Effector memory CD4-positive, alpha-beta T cell (primary cell): ENCODE results near the gene BCL2L1.
"Not testable (repeated sequence)": the region's sequence is repeated elsewhere in the genome, so short reads cannot be mapped to it uniquely, and the experiment has no call there.

Experiments used
- DNase-seq, 3 donors: peaks; one replicate each; pipeline ENCODE4 v3.0.0-alpha.2; 2020
- H3K27ac ChIP-seq: 2 replicates; pipeline ENCODE4 v1.7.0; 2013; ENCODE audit warnings: mild to moderate bottlenecking, low read length, moderate library complexity; ENCODE audit not compliant: insufficient read depth, poor library complexity, severe bottlenecking
- H3K27me3 ChIP-seq: replicated peaks from 2 replicates; pipeline ENCODE4 v1.7.0; 2013; ENCODE audit warnings: mild to moderate bottlenecking, low read length; ENCODE audit not compliant: insufficient read depth, control insufficient read depth, poor library complexity, severe bottlenecking
- H3K36me3 ChIP-seq: 2 replicates; pipeline ENCODE4 v1.7.0; 2013; ENCODE audit warnings: mild to moderate bottlenecking, low read length, moderate library complexity; ENCODE audit not compliant: control insufficient read depth, insufficient read depth
- H3K4me1 ChIP-seq: 2 replicates; pipeline ENCODE4 v1.7.0; 2013; ENCODE audit warnings: low read length, mild to moderate bottlenecking; ENCODE audit not compliant: control insufficient read depth, insufficient read depth, poor library complexity, severe bottlenecking
- H3K4me3 ChIP-seq: 2 replicates; pipeline ENCODE4 v1.7.0; 2013; ENCODE audit warnings: low read length, low read depth, mild to moderate bottlenecking; ENCODE audit not compliant: insufficient read depth, poor library complexity, severe bottlenecking
- H3K9me3 ChIP-seq: 2 replicates; pipeline ENCODE4 v1.7.0; 2013; ENCODE audit warnings: mild to moderate bottlenecking, low read length, moderate library complexity; ENCODE audit not compliant: control insufficient read depth

The BCL2L1 gene

DNA sequence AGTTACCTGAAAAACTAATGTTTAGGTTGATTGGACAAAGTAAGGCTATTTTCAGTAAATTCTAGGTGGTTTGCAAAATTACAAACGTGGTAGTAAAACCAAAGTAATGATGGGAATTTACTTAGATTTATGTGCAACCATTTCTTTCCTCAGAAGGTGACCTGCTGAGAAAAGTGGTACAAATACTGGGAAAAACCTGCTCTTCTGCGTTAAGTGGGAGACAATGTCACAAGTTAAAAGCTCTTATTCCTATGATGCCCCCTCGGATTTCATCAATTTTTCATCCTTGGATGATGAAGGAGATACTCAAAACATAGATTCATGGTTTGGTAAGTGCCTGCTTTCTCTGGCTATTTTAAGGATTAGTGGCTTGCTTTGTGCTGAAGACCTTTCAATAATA is 34.6 kb upstream of the BCL2L1 start:
- no peak for DNase-seq
- Histone ChIP-seq H3K9me3 (no peaks in the 10 kb centered on the region), H3K27ac (no peak overlapping the region), H3K27me3 (no peaks in the 10 kb centered on the region), H3K4me1 (no peaks in the 10 kb centered on the region), H3K4me3 (no peak overlapping the region), H3K36me3 (no peaks in the 10 kb centered on the region)

DNA sequence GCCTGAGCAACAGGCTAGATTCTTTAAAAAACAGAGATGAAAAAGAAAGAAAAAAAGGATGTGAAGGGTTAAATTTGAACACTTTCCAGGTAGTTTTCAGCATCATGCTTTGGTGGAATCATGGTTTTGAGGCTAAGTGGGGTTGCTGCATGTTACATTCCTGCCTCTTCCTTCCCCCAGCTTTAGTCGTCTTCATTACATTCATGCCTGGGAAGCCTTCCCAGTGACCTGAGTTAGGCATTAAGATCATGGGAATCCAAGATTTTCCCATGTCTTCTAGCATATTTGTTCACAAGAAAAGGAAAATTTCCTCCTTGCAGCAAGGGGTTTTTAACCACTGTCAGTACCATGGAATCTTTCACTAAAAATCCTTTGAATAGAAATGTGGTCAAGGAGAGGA is 28.5 kb upstream of the BCL2L1 start:
- Histone ChIP-seq H3K27me3 (no peaks in the 10 kb centered on the region), H3K4me3 (no peak overlapping the region), H3K9me3 (no peaks in the 10 kb centered on the region), H3K4me1 (no peaks in the 10 kb centered on the region), H3K36me3 (no peaks in the 10 kb centered on the region), H3K27ac (no peak overlapping the region)
- DNase-seq: no peak

DNA sequence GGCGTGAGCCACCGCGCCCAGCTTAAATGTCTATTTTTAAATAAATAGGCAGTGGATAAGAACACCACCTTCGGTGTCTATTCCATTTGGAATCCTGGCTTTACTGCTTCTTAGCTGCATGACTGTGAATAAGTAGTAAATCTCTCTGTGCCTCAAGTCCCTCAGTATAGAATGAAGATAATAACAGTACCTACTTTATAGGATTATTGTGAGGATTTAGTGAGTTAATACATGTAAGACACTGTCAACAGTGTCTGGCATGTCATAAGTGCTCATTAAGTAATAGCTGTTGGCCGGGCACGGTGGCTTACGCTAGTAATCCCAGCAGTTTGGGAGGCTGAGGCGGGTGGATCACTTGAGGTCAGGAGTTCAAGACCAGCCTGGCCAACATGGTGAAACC is 26.6 kb upstream of the BCL2L1 start:
- Histone ChIP-seq H3K4me3 (no peak overlapping the region), H3K4me1 (no peaks in the 10 kb centered on the region), H3K36me3 (no peaks in the 10 kb centered on the region), H3K9me3 (no peaks in the 10 kb centered on the region), H3K27ac (no peak overlapping the region), H3K27me3 (no peaks in the 10 kb centered on the region)
- DNase-seq: no peak

DNA sequence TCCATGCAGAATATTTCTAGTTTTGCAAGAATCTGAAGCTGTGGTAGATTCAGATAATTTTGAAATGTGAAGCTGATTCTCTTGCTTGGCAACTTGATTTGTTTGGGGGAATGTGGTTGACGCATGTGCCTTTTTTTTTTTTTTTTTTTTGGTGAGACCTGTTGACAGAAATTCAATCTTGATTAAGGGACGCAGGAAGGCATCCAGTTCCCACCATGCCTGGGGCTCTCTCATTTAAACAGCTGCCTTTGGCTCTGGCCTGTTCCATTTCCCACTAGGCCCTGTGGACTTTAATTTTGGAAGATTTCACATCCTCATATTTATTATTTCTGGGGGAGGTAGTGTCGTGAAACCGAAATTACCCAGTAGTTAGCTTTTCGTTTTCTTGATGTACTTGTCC is 25.0 kb upstream of the BCL2L1 start:
- no peak for DNase-seq
- Histone ChIP-seq H3K4me3 (no peak overlapping the region), H3K9me3 (no peaks in the 10 kb centered on the region), H3K36me3 (no peaks in the 10 kb centered on the region), H3K27me3 (no peaks in the 10 kb centered on the region), H3K27ac (no peak overlapping the region), H3K4me1 (no peaks in the 10 kb centered on the region)

DNA sequence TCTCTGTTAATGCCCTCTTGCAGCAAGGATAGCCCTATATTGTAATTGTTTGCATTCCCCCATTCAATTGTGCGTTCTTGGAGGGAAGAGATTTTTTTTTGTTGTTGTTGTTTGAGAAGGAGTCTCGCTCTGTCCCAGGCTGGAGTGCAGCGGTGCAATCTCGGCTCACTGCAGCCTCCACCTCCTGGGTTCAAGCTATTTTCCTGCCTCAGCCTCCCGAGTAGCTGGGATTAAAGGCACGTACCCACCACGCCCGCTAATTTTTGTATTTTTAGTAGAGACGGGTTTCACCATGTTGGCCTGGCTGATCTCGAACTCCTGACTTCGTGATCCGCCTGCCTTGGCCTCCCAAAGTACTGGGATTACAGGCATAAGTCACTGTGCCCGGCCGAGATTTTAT is 24.4 kb upstream of the BCL2L1 start:
- not testable (repeated sequence) for H3K4me1 ChIP-seq, H3K27me3 ChIP-seq, H3K4me3 ChIP-seq, H3K9me3 ChIP-seq, DNase-seq, H3K36me3 ChIP-seq, H3K27ac ChIP-seq

DNA sequence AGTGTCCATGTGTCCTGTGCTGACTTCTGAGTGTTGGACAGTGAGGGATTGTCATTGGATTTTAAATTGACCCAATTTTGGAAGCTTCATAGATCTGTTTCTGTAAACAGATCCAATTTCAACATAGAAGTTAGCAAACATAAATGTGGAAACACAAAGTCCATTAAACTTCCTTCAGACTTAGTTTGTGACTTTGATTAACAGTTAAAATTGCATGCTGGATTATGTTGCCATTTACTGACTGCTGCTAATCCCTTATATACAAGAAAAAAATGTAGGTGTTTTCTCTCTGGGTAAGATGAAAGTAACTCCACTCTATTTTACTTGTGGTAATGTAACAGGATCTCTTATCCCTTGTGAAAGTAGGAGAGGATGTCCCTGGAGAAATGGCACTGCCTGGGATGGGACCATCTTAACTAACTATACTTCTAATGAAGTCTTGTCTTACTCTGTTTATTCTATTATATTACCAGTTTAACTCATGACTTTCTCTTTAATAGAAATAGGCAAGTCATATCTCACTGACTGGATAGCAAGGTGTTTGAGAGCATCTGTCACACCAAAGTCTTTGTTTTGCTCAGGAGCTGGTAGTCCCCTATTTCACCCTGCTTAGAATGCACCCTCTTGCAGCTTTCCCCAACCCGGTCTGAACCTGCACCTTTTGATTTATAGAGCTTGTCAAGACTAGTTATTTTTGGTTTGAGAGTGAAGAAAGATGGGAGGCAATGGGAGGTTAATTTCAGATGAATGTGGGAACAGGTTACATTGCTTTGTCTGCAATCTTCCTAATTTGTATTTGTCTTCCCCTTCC is 23.6 kb upstream of the BCL2L1 start:
- Histone ChIP-seq H3K27me3 (no peaks in the 10 kb centered on the region), H3K4me1 (no peaks in the 10 kb centered on the region), H3K36me3 (no peaks in the 10 kb centered on the region), H3K9me3 (no peaks in the 10 kb centered on the region), H3K4me3 (no peak overlapping the region), H3K27ac (no peak overlapping the region)
- no peak for DNase-seq

DNA sequence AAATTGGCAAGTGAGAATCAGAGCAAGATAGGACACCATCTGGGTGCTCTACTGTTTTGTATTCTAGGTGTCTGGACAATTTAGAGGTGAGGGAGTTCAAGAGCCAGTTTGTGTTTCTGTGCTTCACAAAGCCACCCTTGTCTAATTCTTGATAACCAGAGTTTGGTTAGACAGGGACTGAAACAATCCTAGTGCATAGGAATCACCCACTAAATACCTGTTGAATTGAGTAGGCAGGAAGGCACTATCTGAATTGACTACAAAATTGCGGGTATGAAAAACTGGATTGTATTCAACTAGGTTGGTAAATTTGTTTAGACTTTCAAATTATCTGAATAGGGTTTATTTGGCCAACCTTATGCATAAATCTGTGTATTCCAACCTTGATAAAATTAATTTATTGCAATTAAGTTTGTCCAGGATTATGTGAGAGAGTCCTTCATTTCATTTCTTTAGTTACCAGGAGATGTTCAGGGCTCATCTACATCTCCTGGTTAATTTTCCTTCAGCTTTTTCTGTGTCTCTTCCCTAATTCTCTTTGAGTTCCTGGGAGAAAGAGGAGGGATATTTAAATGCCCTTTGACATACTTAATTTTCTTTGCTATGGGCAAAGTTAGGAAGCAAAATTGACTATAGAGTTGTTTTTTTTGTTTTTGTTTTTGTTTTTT is 18.1 kb upstream of the BCL2L1 start:
- no peaks in the 10 kb centered on the region for H3K27me3 ChIP-seq
- H3K4me1 ChIP-seq: peaks cover 14% of the 10 kb centered on the region
- H3K36me3 ChIP-seq: no peaks in the 10 kb centered on the region
- H3K27ac ChIP-seq: no peak overlapping the region
- H3K4me3 ChIP-seq: no peak overlapping the region
- DNase-seq: no peak
- H3K9me3 ChIP-seq: no peaks in the 10 kb centered on the region

DNA sequence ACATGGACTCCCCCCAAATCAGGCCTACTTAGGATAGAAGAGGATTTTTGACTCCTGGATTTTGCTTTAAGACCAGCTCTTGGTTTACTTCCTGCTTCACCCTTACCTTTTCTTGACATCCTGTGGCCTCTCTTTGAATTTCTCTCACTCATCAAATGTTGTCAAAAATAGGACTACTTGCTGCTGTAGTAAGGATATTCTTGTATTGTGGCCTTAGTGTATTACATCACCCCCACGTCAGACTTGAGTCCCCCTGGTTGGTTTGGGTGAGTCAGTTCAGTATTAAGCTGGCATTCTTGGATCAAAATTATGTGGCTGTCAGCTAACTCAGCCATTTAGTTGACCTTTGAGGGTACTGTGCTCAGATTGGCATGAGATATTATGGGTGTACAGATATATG is 17.5 kb upstream of the BCL2L1 start:
- no peak for DNase-seq
- no peak overlapping the region for H3K27ac ChIP-seq
- H3K9me3 ChIP-seq: no peaks in the 10 kb centered on the region
- H3K4me3 ChIP-seq: no peak overlapping the region
- H3K36me3 ChIP-seq: no peaks in the 10 kb centered on the region
- H3K4me1 ChIP-seq: peaks cover 14% of the 10 kb centered on the region
- H3K27me3 ChIP-seq: no peaks in the 10 kb centered on the region

DNA sequence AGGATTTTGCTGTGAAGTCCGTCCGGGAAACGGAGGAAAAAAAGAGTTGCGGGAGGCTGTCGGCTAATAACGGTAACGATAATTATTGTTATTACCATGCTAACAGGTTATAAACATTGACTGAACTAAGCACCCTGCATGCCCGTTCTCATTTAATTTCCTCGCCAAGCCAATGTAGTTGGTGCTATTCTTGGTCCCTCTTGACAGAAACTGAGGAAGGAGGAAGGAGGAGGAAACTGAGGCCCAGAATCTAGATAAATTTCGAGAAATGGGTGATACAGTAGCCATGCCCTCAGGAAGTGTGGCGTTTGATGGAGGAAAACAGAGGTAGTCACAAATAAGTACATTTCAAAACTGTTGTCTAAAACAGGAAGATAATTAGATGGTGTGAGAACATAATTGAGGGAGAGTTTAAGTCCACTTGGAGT is 16.9 kb upstream of the BCL2L1 start:
- Histone ChIP-seq H3K4me1 (peaks cover 14% of the 10 kb centered on the region), H3K27ac (peak overlapping the region; percentile 1), H3K4me3 (peak overlapping the region; percentile 66), H3K27me3 (no peaks in the 10 kb centered on the region), H3K36me3 (no peaks in the 10 kb centered on the region), H3K9me3 (no peaks in the 10 kb centered on the region)
- no peak for DNase-seq

DNA sequence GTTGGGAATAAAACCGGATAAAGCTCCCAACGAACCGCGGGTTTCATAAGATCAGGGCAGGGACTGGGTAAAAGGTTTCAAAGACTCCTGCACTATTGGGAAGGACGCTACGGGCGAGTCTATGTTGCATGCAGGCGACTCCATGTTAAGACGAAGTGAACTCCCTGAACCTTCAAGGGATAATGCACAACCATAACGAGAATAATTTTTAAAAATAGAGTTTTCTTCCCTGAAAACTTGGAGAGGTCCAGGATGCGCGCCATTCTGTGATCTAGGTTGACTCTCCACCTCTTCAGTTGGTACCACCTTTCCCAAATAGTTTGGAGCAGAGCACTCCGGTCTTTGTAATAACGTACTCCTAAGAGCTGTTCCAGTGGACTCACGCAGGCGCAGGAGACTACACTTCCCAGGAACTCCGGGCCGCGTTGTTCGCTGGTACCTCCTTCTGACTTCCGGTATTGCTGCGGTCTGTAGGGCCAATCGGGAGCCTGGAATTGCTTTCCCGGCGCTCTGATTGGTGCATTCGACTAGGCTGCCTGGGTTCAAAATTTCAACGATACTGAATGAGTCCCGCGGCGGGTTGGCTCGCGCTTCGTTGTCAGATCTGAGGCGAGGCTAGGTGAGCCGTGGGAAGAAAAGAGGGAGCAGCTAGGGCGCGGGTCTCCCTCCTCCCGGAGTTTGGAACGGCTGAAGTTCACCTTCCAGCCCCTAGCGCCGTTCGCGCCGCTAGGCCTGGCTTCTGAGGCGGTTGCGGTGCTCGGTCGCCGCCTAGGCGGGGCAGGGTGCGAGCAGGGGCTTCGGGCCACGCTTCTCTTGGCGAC is 16.3 kb upstream of the BCL2L1 start, which contains the start of gene TPX2:
Gene TPX2, plus strand, starts transcription at position 562 of the 821 bp plus-strand sequence. CDS start 18,187 bp downstream, outside the sequence.
- peak within 1 kb of the TSS; percentile 1 for H3K27ac ChIP-seq

More for the DNA sequence above, 16.3 kb upstream of the BCL2L1 start, which contains the start of gene TPX2:
- Histone ChIP-seq H3K4me1 (peaks cover 14% of the 10 kb centered on the region), H3K9me3 (no peaks in the 10 kb centered on the region), H3K36me3 (no peaks in the 10 kb centered on the region), H3K4me3 (peak within 1 kb of the TSS; percentile 66), H3K27me3 (no peaks in the 10 kb centered on the region)
- DNase-seq: peak; percentile 56 to 73 (median 68)
